ENCODE results near the gene GRIN2A.

GRIN2A gene

GRCh38 chr16:9874219-9874618 lies 308.0 kb downstream of the GRIN2A start:
- no peak overlapping the region for H4K91ac ChIP-seq (ENCODE audit: low read length)
- 61% methylated on average over 7 of the region's 7 CpGs for WGBS

GRCh38 chr16:9870962-9871361 lies 311.3 kb downstream of the GRIN2A start:
- H4K91ac ChIP-seq (ENCODE audit: low read length), result no peak overlapping the region
- H2BK5ac ChIP-seq (ENCODE audit: low read depth, low read length, poor library complexity, severe bottlenecking), result no peak overlapping the region
- no peak overlapping the region for H3K4ac ChIP-seq (ENCODE audit: low read depth in 1 of 2, low read length in 2 of 2)
- no peaks in the 10 kb centered on the region for H3K4me1 ChIP-seq (ENCODE audit: control insufficient read depth, insufficient read depth, low read depth, low read length)
- no peak overlapping the region for H3K4me3 ChIP-seq (ENCODE audit: insufficient read depth in 1 of 2, low read depth in 1 of 2, low read length in 2 of 2)
- DNase-seq, result no peak
- no peak overlapping the region for H2BK120ac ChIP-seq (ENCODE audit: low read depth, low read length)
- no peaks in the 10 kb centered on the region for H3K36me3 ChIP-seq (ENCODE audit: control insufficient read depth in 1 of 2, insufficient read depth in 2 of 2, low read depth in 1 of 2, low read length in 2 of 2)
- no peak overlapping the region for H2BK12ac ChIP-seq (ENCODE audit: low read length in 2 of 2)
- no peaks in the 10 kb centered on the region for H3K79me1 ChIP-seq (replicated peaks; ENCODE audit: low read length, poor library complexity, severe bottlenecking)
- H2BK15ac ChIP-seq (ENCODE audit: low read depth, poor library complexity, severe bottlenecking), result no peak overlapping the region
- no peak overlapping the region for H3K14ac ChIP-seq (ENCODE audit: low read length in 2 of 2)
- H3K9ac ChIP-seq (ENCODE audit: low read length), result no peak overlapping the region
- no peaks in the 10 kb centered on the region for H3K27me3 ChIP-seq (ENCODE audit: control insufficient read depth in 1 of 2, insufficient read depth in 1 of 2, low read length in 2 of 2)
- H2AFZ ChIP-seq (ENCODE audit: low read depth, low read length), result no peak overlapping the region
- H3K4me2 ChIP-seq (ENCODE audit: low read length, poor library complexity, severe bottlenecking), result no peak overlapping the region
- WGBS, result 48% methylated on average over 2 of the region's 2 CpGs
- H3K9me3 ChIP-seq (ENCODE audit: control insufficient read depth, low read length), result no peaks in the 10 kb centered on the region
- no peak overlapping the region for H3K27ac ChIP-seq (ENCODE audit: low read length, poor library complexity, severe bottlenecking)
- H3K23ac ChIP-seq (ENCODE audit: low read length in 2 of 2), result no peak overlapping the region
- H3K18ac ChIP-seq (ENCODE audit: low read depth in 1 of 2, low read length in 2 of 2), result no peak overlapping the region
- no peak overlapping the region for H2AK5ac ChIP-seq (ENCODE audit: low read length, severe bottlenecking)
- H4K8ac ChIP-seq (ENCODE audit: low read length), result no peak overlapping the region

More at GRCh38 chr16:9874219-9874618, 308.0 kb downstream of the GRIN2A start:
- DNase-seq, result no peak
- no peak overlapping the region for H2BK5ac ChIP-seq (ENCODE audit: low read depth, low read length, poor library complexity, severe bottlenecking)
- H2AK5ac ChIP-seq (ENCODE audit: low read length, severe bottlenecking), result no peak overlapping the region
- no peaks in the 10 kb centered on the region for H3K79me1 ChIP-seq (replicated peaks; ENCODE audit: low read length, poor library complexity, severe bottlenecking)
- no peak overlapping the region for H2AFZ ChIP-seq (ENCODE audit: low read depth, low read length)
- H3K4me3 ChIP-seq (ENCODE audit: insufficient read depth in 1 of 2, low read depth in 1 of 2, low read length in 2 of 2), result no peak overlapping the region
- no peaks in the 10 kb centered on the region for H3K9me3 ChIP-seq (ENCODE audit: control insufficient read depth, low read length)
- H3K23ac ChIP-seq (ENCODE audit: low read length in 2 of 2), result no peak overlapping the region
- no peak overlapping the region for H3K9ac ChIP-seq (ENCODE audit: low read length)
- H3K4me2 ChIP-seq (ENCODE audit: low read length, poor library complexity, severe bottlenecking), result no peak overlapping the region
- no peak overlapping the region for H2BK120ac ChIP-seq (ENCODE audit: low read depth, low read length)
- H3K27me3 ChIP-seq (ENCODE audit: control insufficient read depth in 1 of 2, insufficient read depth in 1 of 2, low read length in 2 of 2), result no peaks in the 10 kb centered on the region
- no peaks in the 10 kb centered on the region for H3K4me1 ChIP-seq (ENCODE audit: control insufficient read depth, insufficient read depth, low read depth, low read length)
- H2BK12ac ChIP-seq (ENCODE audit: low read length in 2 of 2), result no peak overlapping the region
- no peak overlapping the region for H3K14ac ChIP-seq (ENCODE audit: low read length in 2 of 2)
- no peaks in the 10 kb centered on the region for H3K36me3 ChIP-seq (ENCODE audit: control insufficient read depth in 1 of 2, insufficient read depth in 2 of 2, low read depth in 1 of 2, low read length in 2 of 2)
- H2BK15ac ChIP-seq (ENCODE audit: low read depth, poor library complexity, severe bottlenecking), result no peak overlapping the region
- H3K27ac ChIP-seq (ENCODE audit: low read length, poor library complexity, severe bottlenecking), result no peak overlapping the region
- no peak overlapping the region for H4K8ac ChIP-seq (ENCODE audit: low read length)
- no peak overlapping the region for H3K4ac ChIP-seq (ENCODE audit: low read depth in 1 of 2, low read length in 2 of 2)
- H3K18ac ChIP-seq (ENCODE audit: low read depth in 1 of 2, low read length in 2 of 2), result no peak overlapping the region

GRCh38 chr16:9869776-9870175 lies 312.5 kb downstream of the GRIN2A start:
- H2AFZ ChIP-seq (ENCODE audit: low read depth, low read length), result no peak overlapping the region
- 73% methylated on average over 2 of the region's 3 CpGs for WGBS
- no peak overlapping the region for H2BK12ac ChIP-seq (ENCODE audit: low read length in 2 of 2)
- no peaks in the 10 kb centered on the region for H3K9me3 ChIP-seq (ENCODE audit: control insufficient read depth, low read length)
- H3K18ac ChIP-seq (ENCODE audit: low read depth in 1 of 2, low read length in 2 of 2), result no peak overlapping the region
- H3K9ac ChIP-seq (ENCODE audit: low read length), result no peak overlapping the region
- H3K27me3 ChIP-seq (ENCODE audit: control insufficient read depth in 1 of 2, insufficient read depth in 1 of 2, low read length in 2 of 2), result no peaks in the 10 kb centered on the region
- no peak overlapping the region for H2BK5ac ChIP-seq (ENCODE audit: low read depth, low read length, poor library complexity, severe bottlenecking)
- no peak overlapping the region for H2BK120ac ChIP-seq (ENCODE audit: low read depth, low read length)
- H3K4me1 ChIP-seq (ENCODE audit: control insufficient read depth, insufficient read depth, low read depth, low read length), result no peaks in the 10 kb centered on the region
- no peak for DNase-seq
- H3K23ac ChIP-seq (ENCODE audit: low read length in 2 of 2), result no peak overlapping the region
- no peak overlapping the region for H2BK15ac ChIP-seq (ENCODE audit: low read depth, poor library complexity, severe bottlenecking)
- H3K4me2 ChIP-seq (ENCODE audit: low read length, poor library complexity, severe bottlenecking), result no peak overlapping the region
- no peak overlapping the region for H3K4ac ChIP-seq (ENCODE audit: low read depth in 1 of 2, low read length in 2 of 2)
- H3K14ac ChIP-seq (ENCODE audit: low read length in 2 of 2), result no peak overlapping the region
- no peak overlapping the region for H3K27ac ChIP-seq (ENCODE audit: low read length, poor library complexity, severe bottlenecking)
- no peak overlapping the region for H4K91ac ChIP-seq (ENCODE audit: low read length)
- H3K4me3 ChIP-seq (ENCODE audit: insufficient read depth in 1 of 2, low read depth in 1 of 2, low read length in 2 of 2), result no peak overlapping the region
- no peak overlapping the region for H2AK5ac ChIP-seq (ENCODE audit: low read length, severe bottlenecking)
- H3K36me3 ChIP-seq (ENCODE audit: control insufficient read depth in 1 of 2, insufficient read depth in 2 of 2, low read depth in 1 of 2, low read length in 2 of 2), result no peaks in the 10 kb centered on the region
- H3K79me1 ChIP-seq (replicated peaks; ENCODE audit: low read length, poor library complexity, severe bottlenecking), result no peaks in the 10 kb centered on the region
- no peak overlapping the region for H4K8ac ChIP-seq (ENCODE audit: low read length)

GRCh38 chr16:9868606-9869149 lies 313.6 kb downstream of the GRIN2A start:
- DNase-seq, result no peak
- H2AK5ac ChIP-seq (ENCODE audit: low read length, severe bottlenecking), result no peak overlapping the region
- no peaks in the 10 kb centered on the region for H3K79me1 ChIP-seq (replicated peaks; ENCODE audit: low read length, poor library complexity, severe bottlenecking)
- no peak overlapping the region for H3K4me3 ChIP-seq (ENCODE audit: insufficient read depth in 1 of 2, low read depth in 1 of 2, low read length in 2 of 2)
- no peak overlapping the region for H4K91ac ChIP-seq (ENCODE audit: low read length)
- no peak overlapping the region for H3K9ac ChIP-seq (ENCODE audit: low read length)
- no peak overlapping the region for H2BK12ac ChIP-seq (ENCODE audit: low read length in 2 of 2)
- no peak overlapping the region for H2BK15ac ChIP-seq (ENCODE audit: low read depth, poor library complexity, severe bottlenecking)
- H2BK120ac ChIP-seq (ENCODE audit: low read depth, low read length), result no peak overlapping the region
- H4K8ac ChIP-seq (ENCODE audit: low read length), result no peak overlapping the region
- no peaks in the 10 kb centered on the region for H3K27me3 ChIP-seq (ENCODE audit: control insufficient read depth in 1 of 2, insufficient read depth in 1 of 2, low read length in 2 of 2)
- H3K27ac ChIP-seq (ENCODE audit: low read length, poor library complexity, severe bottlenecking), result no peak overlapping the region
- no peak overlapping the region for H3K18ac ChIP-seq (ENCODE audit: low read depth in 1 of 2, low read length in 2 of 2)
- H3K14ac ChIP-seq (ENCODE audit: low read length in 2 of 2), result no peak overlapping the region
- WGBS, result 56% methylated on average over 2 of the region's 2 CpGs
- no peak overlapping the region for H2AFZ ChIP-seq (ENCODE audit: low read depth, low read length)
- no peaks in the 10 kb centered on the region for H3K36me3 ChIP-seq (ENCODE audit: control insufficient read depth in 1 of 2, insufficient read depth in 2 of 2, low read depth in 1 of 2, low read length in 2 of 2)
- no peaks in the 10 kb centered on the region for H3K4me1 ChIP-seq (ENCODE audit: control insufficient read depth, insufficient read depth, low read depth, low read length)
- H3K9me3 ChIP-seq (ENCODE audit: control insufficient read depth, low read length), result no peaks in the 10 kb centered on the region
- no peak overlapping the region for H2BK5ac ChIP-seq (ENCODE audit: low read depth, low read length, poor library complexity, severe bottlenecking)
- no peak overlapping the region for H3K4me2 ChIP-seq (ENCODE audit: low read length, poor library complexity, severe bottlenecking)
- no peak overlapping the region for H3K4ac ChIP-seq (ENCODE audit: low read depth in 1 of 2, low read length in 2 of 2)
- H3K23ac ChIP-seq (ENCODE audit: low read length in 2 of 2), result no peak overlapping the region
